ENCODE results near the gene UTS2.

DNA sequence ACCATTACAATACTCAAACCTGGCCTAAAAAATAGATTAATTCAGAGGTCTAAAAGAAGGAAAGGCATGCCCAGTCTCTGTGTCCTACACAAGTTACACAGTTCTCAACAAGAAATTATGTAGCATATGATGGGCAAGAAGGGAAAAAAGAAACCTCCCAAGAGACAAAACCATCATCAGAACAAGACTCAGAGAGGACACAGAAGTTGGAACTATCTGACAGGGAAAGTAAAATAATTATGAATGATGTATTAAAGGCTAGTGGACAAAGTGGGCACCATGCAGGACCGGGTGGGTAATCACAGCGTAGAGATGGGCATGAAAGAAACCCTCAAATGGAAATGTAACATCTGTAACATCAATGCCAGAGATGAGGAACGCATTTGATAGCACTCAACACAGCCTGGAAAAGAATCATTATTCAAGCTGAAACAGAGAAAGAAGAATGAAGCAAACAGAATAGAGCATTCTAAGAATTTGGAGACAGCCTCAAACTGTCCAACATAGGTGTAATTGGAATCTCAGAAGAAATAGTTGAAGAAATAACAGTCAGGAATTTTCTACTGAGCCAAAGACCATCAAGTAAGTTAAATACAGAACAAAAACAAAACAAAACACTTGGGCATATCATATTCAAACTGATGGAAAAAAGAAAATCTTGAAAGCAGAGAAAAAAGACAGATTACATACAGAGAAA, 39.0 kb downstream of the UTS2 start:
- no peak for TF ChIP-seq POLR2A (IDR thresholded peaks at IDR 0.05; ENCODE audit: low read length)
- no peak for TF ChIP-seq GATA1 (IDR thresholded peaks at IDR 0.05; ENCODE audit: low read depth, low read length)
